NCI-H2107 treated with DMSO at 0.1 percent for 48 hours (cell line): Measurements from ENCODE around the gene ACTR3.

ENCODE experiments used
- DNase-seq: peaks from one replicate; lab custom pipeline; 2025; ENCODE audit not compliant: unreplicated experiment; lab: John Stamatoyannopoulos, UW

Gene ACTR3

GRCh38 chr2:113996671-113997594 is 107.0 kb downstream of the ACTR3 start:
- DNase-seq, result no peak

GRCh38 chr2:114001152-114001551 is 111.3 kb downstream of the ACTR3 start:
- DNase-seq, result no peak

GRCh38 chr2:114001937-114002336 is 112.0 kb downstream of the ACTR3 start:
- no peak for DNase-seq

- DNase-seq, result no peak
Observed at GRCh38 chr2:114005110-114005783, 115.4 kb downstream of the ACTR3 start.

- no peak for DNase-seq
Observed at GRCh38 chr2:114006460-114006859, 116.6 kb downstream of the ACTR3 start.

GRCh38 chr2:114007436-114007835 is 117.5 kb downstream of the ACTR3 start:
- DNase-seq, result no peak

- no peak for DNase-seq
Observed at GRCh38 chr2:114008720-114009119, 118.8 kb downstream of the ACTR3 start.

- DNase-seq, result no peak
Observed at GRCh38 chr2:114009205-114009944, 119.5 kb downstream of the ACTR3 start.

- no peak for DNase-seq
Observed at GRCh38 chr2:114010001-114010400, 120.1 kb downstream of the ACTR3 start.

- DNase-seq, result no peak
Observed at GRCh38 chr2:114011713-114012112, 121.8 kb downstream of the ACTR3 start.
